DOHH2 (cell line): ENCODE measurements around the gene ZFAND2B.

Experiments
- EZH2phosphoT487 ChIP-seq: fragments of 200-600 bp; sonication (generic); IDR thresholded peaks from 2 replicates; pipeline ENCODE4 v1.6.1; 2017; ENCODE audit warnings: borderline replicate concordance, mild to moderate bottlenecking, antibody characterized with exemption, low read length, moderate library complexity, mixed read lengths
- TF ChIP-seq, protein P1 (sequence below): fragments of 200-600 bp; sonication (generic); IDR thresholded peaks from one replicate; pipeline ENCODE4 v1.5.1; 2014; ENCODE audit warnings: antibody characterized with exemption, mild to moderate bottlenecking, low read depth, low read length; ENCODE audit not compliant: poor library complexity, severe bottlenecking

DNA sequence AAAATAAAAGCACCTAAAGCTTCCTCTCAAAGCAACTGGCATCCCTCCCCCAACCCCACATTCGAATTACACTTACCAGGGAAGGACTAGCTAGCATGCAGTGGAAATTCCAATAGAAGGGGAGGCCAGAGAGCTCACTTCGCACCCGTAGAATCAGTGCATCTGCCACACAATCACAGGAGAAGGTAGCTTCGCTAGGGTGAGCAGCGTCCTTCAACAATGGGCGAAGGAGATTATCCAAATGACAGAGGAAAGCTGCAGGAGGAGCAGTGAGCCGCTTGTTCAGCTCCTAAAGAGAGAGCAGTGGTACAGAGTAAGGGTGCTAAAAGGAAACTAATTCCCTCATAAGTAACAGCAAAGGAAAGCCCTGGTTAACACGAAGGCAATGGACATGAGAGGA, 49.2 kb upstream of the ZFAND2B start:
- TF ChIP-seq, protein P1, sequence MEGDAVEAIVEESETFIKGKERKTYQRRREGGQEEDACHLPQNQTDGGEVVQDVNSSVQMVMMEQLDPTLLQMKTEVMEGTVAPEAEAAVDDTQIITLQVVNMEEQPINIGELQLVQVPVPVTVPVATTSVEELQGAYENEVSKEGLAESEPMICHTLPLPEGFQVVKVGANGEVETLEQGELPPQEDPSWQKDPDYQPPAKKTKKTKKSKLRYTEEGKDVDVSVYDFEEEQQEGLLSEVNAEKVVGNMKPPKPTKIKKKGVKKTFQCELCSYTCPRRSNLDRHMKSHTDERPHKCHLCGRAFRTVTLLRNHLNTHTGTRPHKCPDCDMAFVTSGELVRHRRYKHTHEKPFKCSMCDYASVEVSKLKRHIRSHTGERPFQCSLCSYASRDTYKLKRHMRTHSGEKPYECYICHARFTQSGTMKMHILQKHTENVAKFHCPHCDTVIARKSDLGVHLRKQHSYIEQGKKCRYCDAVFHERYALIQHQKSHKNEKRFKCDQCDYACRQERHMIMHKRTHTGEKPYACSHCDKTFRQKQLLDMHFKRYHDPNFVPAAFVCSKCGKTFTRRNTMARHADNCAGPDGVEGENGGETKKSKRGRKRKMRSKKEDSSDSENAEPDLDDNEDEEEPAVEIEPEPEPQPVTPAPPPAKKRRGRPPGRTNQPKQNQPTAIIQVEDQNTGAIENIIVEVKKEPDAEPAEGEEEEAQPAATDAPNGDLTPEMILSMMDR: no peak
- no peak for TF ChIP-seq EZH2phosphoT487
